Stomach (tissue), 9 donors: ENCODE results near the gene ACTL6B. TPM values are rescaled to one million over a fixed set of nuclear protein-coding genes. Genes with fewer than 3 reads are reported as not detected.

ENCODE experiments used
- DNase-seq, 2 donors: peaks; one replicate each; pipeline versions ENCODE4 v3.0.0 to v3.0.0-alpha.2; 2013 to 2019
- H3K27ac ChIP-seq, 5 donors: fragments of 200-600 bp in 4 of 5; sonication (generic) in 4 of 5; one replicate each; pipeline ENCODE4 v1.5.1; 2013 to 2019; ENCODE audit warnings: mild to moderate bottlenecking in 1 of 5, moderate library complexity in 1 of 5
- H3K27me3 ChIP-seq, 3 donors: fragments of 200-600 bp; sonication (generic); one replicate each; pipeline ENCODE4 v1.5.1; 2017 to 2019; ENCODE audit warnings: mixed run types in 1 of 3
- H3K36me3 ChIP-seq, 4 donors: fragments of 200-600 bp; sonication (generic); 1 replicate in 3 of 4; 2 replicates in 1 of 4; pipeline ENCODE4 v1.5.1; 2016 to 2019
- H3K4me1 ChIP-seq, 4 donors: fragments of 200-600 bp; sonication (generic); one replicate each; pipeline ENCODE4 v1.5.1; 2016 to 2019
- H3K4me3 ChIP-seq, 4 donors: fragments of 200-600 bp; sonication (generic) in 3 of 4; one replicate each; pipeline ENCODE4 v1.5.1; 2016 to 2019; ENCODE audit warnings: mild to moderate bottlenecking in 1 of 4
- H3K9me3 ChIP-seq, 4 donors: fragments of 200-600 bp; sonication (generic); one replicate each; pipeline ENCODE4 v1.5.1; 2016 to 2019
- EP300 ChIP-seq: sonication (generic); formaldehyde crosslinking; IDR thresholded peaks from one replicate; pipeline ENCODE4 v1.6.1; 2017; ENCODE audit warnings: antibody characterized with exemption
- POLR2A ChIP-seq, 4 donors: fragments of 450-650 bp; IDR thresholded peaks; one replicate each; pipeline ENCODE4 v1.6.1; 2016; ENCODE audit warnings: antibody characterized with exemption in 4 of 4, control low read depth in 2 of 4, mild to moderate bottlenecking in 1 of 4, moderate library complexity in 1 of 4
- POLR2AphosphoS5 ChIP-seq, 3 donors: sonication (generic); formaldehyde crosslinking; IDR thresholded peaks; one replicate each; pipeline ENCODE4 v1.6.1; 2016; ENCODE audit warnings: antibody characterized with exemption in 3 of 3
- WGBS, 5 donors: extraction: QIAGEN DNeasy Blood & Tissue Kit in 3 of 5; methylation state at CpG; one replicate each; pipeline versions ENCODE4 v1.1.5 to v1.1.7; 2013 to 2018; 5-methylcytosine and 5-hydroxymethylcytosine counted together
- intact Hi-C: fragments of 100-400 bp; cut with DNase I; formaldehyde crosslinking; loops from one replicate; pipeline ENCODE4 v1.15.1; 2023; ENCODE audit warnings: low total_unique reads
- polyA plus RNA-seq, 3 donors: library from polyadenylated mRNA; stranded (reverse); fragments of 200-250 nt; gene quantifications; one replicate each; pipeline ENCODE4 v1.2.3, GENCODE V29; 2013
- total RNA-seq, 5 donors: library from RNA; depleted of rRNA; stranded (reverse); fragments of >200 nt; gene quantifications; one replicate each; pipeline versions ENCODE4 v1.1.0 to v1.2.3, GENCODE V29; 2014 to 2016
- TF ChIP-seq, protein P1 (sequence below), 7 experiments: fragments of 450-650 bp in 4 of 7; fragments of 200-600 bp in 3 of 7; sonication (generic) in 3 of 7; IDR thresholded peaks; one replicate each; pipeline ENCODE4 v1.5.1; 2016 to 2019; ENCODE audit warnings: antibody characterized with exemption in 7 of 7, control low read depth in 2 of 7, mild to moderate bottlenecking in 1 of 7
- donor health status: healthy with polysubstance abuse.
- donor health status: Bipolar disorder and iron deficiency.
- donor health status: healthy.

Gene ACTL6B
- total and polyA plus RNA-seq, 8 donors = 0.25 to 1.4 (median 0.43) TPM; not detected in 3

DNA sequence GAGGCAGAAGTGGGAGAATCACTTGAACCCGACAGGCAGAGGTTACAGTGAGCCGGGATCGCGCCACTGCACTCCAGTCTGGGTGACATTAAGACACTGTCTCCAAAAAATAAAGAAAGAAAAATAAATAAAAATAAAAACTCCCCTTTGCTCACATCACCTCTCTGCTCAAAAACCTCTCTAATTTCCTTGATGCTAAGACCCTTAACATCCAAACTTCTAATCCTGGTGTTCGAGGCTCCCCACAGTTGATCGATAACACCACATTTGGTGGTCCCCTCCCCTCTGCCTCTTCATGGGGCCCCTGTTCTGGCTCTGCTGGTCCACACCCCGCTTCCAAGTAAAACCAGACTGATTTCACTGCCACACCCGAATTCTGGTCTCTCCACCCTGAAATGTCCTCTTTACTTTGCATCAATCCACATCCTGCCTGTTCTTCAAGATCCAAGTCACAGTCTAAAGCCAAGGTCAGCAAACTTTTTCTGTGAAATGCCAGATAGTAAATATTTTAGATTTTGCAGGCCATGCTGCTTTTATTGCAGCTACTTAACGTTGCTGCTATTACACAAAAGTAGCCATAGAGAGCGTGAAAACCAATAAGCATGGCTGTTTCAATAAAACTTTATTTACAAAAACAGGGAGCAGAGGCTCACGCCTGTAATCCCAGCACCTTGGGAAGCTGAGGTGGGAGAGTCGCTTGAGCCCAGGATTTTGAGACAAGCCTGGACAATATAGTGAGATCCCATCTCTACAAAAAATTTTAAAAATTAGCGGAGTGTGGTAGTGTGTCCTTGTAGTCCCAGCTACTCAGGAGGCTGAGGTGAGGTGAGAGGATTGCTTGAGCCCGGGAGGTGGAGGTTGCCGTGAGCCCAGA is 32.1 kb downstream of the ACTL6B start:
- Histone ChIP-seq H3K27ac (no peak overlapping the region), H3K36me3 (peaks cover 0 to 6% (median 2%) of the 10 kb centered on the region in 4 donors), H3K9me3 (no peaks in the 10 kb centered on the region), H3K27me3 (peaks cover 0 to 14% (median 0%) of the 10 kb centered on the region in 3 donors), H3K4me1 (peaks cover 7 to 14% (median 13%) of the 10 kb centered on the region in 4 donors), H3K4me3 (no peak overlapping the region)
- 74 to 89% (median 82%) methylated on average over 15 of the region's 15 CpGs for WGBS, 5 donors
- intact Hi-C loops = no loop called here
- no peak for DNase-seq
- TF ChIP-seq EP300 = no peak
- TF ChIP-seq, protein P1, sequence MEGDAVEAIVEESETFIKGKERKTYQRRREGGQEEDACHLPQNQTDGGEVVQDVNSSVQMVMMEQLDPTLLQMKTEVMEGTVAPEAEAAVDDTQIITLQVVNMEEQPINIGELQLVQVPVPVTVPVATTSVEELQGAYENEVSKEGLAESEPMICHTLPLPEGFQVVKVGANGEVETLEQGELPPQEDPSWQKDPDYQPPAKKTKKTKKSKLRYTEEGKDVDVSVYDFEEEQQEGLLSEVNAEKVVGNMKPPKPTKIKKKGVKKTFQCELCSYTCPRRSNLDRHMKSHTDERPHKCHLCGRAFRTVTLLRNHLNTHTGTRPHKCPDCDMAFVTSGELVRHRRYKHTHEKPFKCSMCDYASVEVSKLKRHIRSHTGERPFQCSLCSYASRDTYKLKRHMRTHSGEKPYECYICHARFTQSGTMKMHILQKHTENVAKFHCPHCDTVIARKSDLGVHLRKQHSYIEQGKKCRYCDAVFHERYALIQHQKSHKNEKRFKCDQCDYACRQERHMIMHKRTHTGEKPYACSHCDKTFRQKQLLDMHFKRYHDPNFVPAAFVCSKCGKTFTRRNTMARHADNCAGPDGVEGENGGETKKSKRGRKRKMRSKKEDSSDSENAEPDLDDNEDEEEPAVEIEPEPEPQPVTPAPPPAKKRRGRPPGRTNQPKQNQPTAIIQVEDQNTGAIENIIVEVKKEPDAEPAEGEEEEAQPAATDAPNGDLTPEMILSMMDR (IDR thresholded peaks at IDR 0.05) = no peak
- TF ChIP-seq POLR2AphosphoS5 (IDR thresholded peaks at IDR 0.05) = no peak
- TF ChIP-seq POLR2A (IDR thresholded peaks at IDR 0.05) = no peak

DNA sequence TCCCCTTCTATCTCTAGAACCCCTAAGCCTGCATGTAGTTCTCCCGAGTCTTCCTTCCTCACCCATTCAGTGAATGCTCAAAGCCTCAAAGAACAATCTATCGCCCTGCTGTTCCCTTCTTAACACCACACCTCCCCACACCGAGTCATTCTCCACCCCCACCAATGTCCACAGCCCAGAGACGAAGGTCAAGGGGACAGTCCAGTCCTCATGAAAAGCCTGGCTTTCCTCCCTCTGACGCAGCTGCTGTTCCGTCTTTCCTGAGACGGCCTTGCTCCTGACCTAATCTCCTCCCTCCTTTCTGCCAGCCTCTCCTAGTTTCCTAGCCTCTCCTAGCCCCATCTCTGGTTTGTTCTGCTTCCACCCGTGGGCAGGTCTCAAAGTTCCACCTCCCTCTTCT is 34.7 kb downstream of the ACTL6B start:
- Histone ChIP-seq H3K27ac (no peak overlapping the region), H3K4me1 (peaks cover 1 to 7% (median 5%) of the 10 kb centered on the region in 4 donors), H3K9me3 (no peaks in the 10 kb centered on the region), H3K36me3 (peaks cover 0 to 6% (median 2%) of the 10 kb centered on the region in 4 donors), H3K27me3 (no peaks in the 10 kb centered on the region), H3K4me3 (no peak overlapping the region)
- intact Hi-C loops = no loop called here
- no peak for DNase-seq
- TF ChIP-seq, protein P1 (IDR thresholded peaks at IDR 0.05) = no peak
- TF ChIP-seq EP300 (no peak), POLR2A (IDR thresholded peaks at IDR 0.05) (no peak), POLR2AphosphoS5 (IDR thresholded peaks at IDR 0.05) (no peak)
- 77 to 80% (median 78%) methylated on average over 8 of the region's 8 CpGs for WGBS, 5 donors

DNA sequence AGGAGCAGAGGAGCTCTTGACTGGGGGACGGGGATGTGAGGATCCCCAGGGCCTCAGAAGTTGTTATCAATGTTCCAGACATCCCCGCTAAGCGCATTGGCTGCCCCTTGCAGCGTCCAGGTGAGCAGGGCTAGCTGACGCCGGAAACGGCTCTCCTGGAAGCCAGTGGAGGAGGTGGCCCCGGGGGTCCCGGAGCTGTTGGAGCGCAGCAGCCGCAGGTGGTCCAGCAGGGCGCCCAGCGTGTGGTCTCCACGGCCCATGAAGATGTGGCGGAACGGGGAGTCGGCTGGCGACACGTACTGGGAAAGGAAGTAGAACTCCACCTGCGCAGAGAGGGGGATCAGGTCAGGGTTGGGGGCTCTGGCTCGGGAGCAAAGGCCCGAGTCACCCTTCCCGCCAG is 35.4 kb downstream of the ACTL6B start:
- 91 to 97% (median 93%) methylated on average over 21 to 23 of the region's 23 CpGs for WGBS, 5 donors
- no peak overlapping the region for H3K4me3 ChIP-seq
- TF ChIP-seq EP300 = no peak
- TF ChIP-seq POLR2AphosphoS5 (IDR thresholded peaks at IDR 0.05) = no peak
- no peak for TF ChIP-seq POLR2A (IDR thresholded peaks at IDR 0.05)
- TF ChIP-seq, protein P1 (IDR thresholded peaks at IDR 0.05) = no peak
- intact Hi-C loops = no loop called here
- no peaks in the 10 kb centered on the region for H3K4me1 ChIP-seq
- H3K9me3 ChIP-seq = no peaks in the 10 kb centered on the region
- peaks cover 0 to 10% (median 3%) of the 10 kb centered on the region in 4 donors for H3K36me3 ChIP-seq
- DNase-seq = no peak
- no peaks in the 10 kb centered on the region for H3K27me3 ChIP-seq
- H3K27ac ChIP-seq = no peak overlapping the region

DNA sequence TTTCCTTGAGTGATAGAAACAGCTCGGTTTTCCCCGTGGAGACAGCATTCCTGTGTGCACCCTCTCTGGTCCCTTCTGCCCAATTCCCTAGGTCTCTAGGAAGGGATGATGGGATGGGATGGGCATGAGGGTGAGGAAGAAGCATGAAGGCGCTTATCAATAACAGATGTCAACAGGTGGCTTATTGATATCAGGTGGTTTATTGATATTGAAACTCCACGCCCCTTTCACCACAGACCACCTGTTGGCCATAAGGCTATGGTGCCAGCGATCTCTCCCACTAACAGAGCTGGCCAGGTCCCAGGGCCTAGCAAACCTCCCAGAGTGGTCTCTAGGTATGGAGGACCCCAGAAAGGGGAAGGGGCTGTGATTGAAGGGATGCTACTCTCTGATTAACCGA is 36.0 kb downstream of the ACTL6B start:
- Histone ChIP-seq H3K27ac (no peak overlapping the region), H3K27me3 (no peaks in the 10 kb centered on the region), H3K4me3 (no peak overlapping the region), H3K36me3 (peaks cover 0 to 15% (median 9%) of the 10 kb centered on the region in 4 donors), H3K9me3 (no peaks in the 10 kb centered on the region), H3K4me1 (no peaks in the 10 kb centered on the region)
- no peak for DNase-seq
- intact Hi-C loops = no loop called here
- TF ChIP-seq POLR2A (IDR thresholded peaks at IDR 0.05) (no peak), POLR2AphosphoS5 (IDR thresholded peaks at IDR 0.05) (no peak), EP300 (no peak)
- TF ChIP-seq, protein P1 (IDR thresholded peaks at IDR 0.05) = no peak
- WGBS, 5 donors = 86 to 97% (median 93%) methylated on average over 5 to 6 of the region's 6 CpGs
